Astrocyte of the cerebellum (primary cell): ENCODE measurements around the gene KNOP1.
A peak's percentile ranks its signal among the peaks of the same experiment; 100 is the strongest.

Experiments
- DNase-seq: peaks from one replicate; pipeline ENCODE4 v3.0.0-alpha.2; 2011; ENCODE audit warnings: low read depth
- H3K4me3 ChIP-seq: 2 replicates; pipeline ENCODE4 v1.5.1; 2011; ENCODE audit warnings: mild to moderate bottlenecking, low read depth, low read length, moderate library complexity
- in situ Hi-C: cut with HindIII; loops from 2 replicates; pipeline ENCODE4 v1.10.0; 2017; ENCODE audit warnings: low sequenced_read_pairs
- TF ChIP-seq, protein P1 (sequence below): IDR thresholded peaks from 2 replicates; pipeline ENCODE4 v1.5.1; 2012; ENCODE audit warnings: low read length, low read depth, moderate library complexity, mild to moderate bottlenecking; ENCODE audit errors: missing control alignments

The KNOP1 gene

DNA sequence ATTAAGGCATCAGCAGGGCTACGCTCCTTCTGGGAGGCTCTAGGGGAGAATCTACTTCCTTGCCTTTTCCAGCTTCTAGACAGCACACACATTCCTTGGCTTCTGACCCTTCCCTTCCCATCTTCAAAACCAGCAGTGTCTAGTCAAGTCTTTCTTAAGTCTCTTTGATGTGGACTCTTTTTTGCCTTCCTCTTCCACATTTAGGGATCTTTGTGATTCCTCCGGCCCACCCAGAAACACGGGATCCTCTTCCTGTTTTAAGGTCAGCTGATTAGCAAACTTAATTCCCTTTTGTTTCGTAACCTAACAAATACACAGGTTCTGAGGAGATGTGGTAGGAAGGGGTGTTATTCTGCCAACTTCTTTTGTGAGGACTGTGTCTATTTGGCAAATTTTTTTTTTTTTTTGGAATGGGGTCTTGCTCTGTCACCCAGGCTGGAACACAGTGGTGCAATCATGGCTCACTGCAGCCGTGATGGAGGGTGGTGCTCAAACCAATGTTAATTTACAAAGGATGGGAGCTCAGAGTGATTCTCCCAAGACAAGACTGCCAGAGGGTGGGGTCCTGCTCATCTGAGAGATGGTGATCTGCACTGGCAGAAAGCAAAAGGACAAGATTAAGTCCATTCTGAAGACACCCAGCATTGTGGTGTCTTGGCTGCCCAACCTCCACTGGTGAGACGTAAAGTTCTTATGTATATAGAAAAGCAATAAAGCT is 14.7 kb downstream of the KNOP1 start:
- in situ Hi-C loops, result no loop called here
- TF ChIP-seq, protein P1, sequence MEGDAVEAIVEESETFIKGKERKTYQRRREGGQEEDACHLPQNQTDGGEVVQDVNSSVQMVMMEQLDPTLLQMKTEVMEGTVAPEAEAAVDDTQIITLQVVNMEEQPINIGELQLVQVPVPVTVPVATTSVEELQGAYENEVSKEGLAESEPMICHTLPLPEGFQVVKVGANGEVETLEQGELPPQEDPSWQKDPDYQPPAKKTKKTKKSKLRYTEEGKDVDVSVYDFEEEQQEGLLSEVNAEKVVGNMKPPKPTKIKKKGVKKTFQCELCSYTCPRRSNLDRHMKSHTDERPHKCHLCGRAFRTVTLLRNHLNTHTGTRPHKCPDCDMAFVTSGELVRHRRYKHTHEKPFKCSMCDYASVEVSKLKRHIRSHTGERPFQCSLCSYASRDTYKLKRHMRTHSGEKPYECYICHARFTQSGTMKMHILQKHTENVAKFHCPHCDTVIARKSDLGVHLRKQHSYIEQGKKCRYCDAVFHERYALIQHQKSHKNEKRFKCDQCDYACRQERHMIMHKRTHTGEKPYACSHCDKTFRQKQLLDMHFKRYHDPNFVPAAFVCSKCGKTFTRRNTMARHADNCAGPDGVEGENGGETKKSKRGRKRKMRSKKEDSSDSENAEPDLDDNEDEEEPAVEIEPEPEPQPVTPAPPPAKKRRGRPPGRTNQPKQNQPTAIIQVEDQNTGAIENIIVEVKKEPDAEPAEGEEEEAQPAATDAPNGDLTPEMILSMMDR, result no peak
- no peak for DNase-seq
- no peak overlapping the region for H3K4me3 ChIP-seq

DNA sequence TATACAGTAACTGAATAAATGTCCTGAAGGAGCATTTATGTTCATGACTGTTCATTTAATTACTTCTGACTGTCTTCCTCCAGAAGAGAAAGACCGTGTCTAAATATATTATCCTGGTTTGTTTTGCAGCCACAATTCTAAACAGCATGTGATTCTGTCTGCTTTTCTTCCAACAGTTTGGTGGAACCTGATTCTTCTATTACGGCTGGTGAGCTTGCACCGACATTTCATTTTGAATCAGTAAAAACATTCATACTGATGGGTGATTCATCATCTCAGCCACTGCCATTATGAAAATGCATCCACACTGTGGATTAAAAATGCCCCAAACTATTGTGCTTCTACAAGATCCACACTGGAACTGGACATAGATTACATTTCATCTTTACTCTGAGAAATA is 16.9 kb downstream of the KNOP1 start:
- DNase-seq, result peak; percentile 43
- no peak overlapping the region for H3K4me3 ChIP-seq
- TF ChIP-seq, protein P1, result no peak
- in situ Hi-C loops, result no loop called here

DNA sequence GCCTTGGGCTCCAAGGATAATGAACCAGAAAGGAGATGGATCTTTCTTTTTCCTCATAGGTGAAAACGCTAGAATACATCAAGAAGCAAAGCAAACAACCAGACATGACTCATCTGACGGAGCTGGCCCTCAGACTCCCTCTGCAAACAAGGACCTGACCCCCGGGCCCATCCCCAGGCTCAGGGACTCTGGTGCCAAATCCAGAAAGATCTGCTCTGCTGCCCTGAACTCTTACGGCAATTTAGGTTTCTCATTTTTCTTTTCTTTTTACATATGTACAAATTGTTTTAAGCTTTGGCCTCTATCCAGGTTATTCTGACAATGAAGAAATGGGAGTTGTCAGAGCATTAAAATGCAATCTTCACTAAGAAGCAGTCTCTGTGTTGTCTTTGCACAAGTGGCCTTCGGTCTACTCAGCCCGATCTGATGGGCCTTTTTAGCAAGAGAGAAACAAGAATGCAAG is 17.7 kb downstream of the KNOP1 start:
- DNase-seq, result peak; percentile 34
- no peak overlapping the region for H3K4me3 ChIP-seq
- TF ChIP-seq, protein P1, result no peak
- in situ Hi-C loops, result no loop called here

DNA sequence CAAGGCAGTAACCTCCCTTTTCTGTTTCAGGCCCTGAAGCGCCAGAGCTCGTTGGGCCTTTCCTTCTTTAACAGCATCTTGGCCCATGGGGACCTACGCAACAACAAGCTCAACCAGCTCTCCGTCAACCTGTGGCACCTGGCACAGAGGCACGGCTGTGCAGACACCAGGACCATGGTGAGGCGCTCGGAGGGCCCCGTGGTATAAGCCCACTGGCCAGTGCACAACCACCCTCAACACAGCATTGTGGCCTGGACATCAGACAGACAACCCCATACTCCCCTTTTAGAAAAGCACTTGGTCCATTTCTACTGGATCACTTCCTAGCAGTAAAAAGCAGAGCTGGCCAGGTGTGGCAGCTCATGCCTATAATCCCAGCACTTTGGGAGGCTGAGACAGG is 18.6 kb downstream of the KNOP1 start:
- no peak for DNase-seq
- in situ Hi-C loops, result no loop called here
- H3K4me3 ChIP-seq, result no peak overlapping the region
- TF ChIP-seq, protein P1, result no peak

DNA sequence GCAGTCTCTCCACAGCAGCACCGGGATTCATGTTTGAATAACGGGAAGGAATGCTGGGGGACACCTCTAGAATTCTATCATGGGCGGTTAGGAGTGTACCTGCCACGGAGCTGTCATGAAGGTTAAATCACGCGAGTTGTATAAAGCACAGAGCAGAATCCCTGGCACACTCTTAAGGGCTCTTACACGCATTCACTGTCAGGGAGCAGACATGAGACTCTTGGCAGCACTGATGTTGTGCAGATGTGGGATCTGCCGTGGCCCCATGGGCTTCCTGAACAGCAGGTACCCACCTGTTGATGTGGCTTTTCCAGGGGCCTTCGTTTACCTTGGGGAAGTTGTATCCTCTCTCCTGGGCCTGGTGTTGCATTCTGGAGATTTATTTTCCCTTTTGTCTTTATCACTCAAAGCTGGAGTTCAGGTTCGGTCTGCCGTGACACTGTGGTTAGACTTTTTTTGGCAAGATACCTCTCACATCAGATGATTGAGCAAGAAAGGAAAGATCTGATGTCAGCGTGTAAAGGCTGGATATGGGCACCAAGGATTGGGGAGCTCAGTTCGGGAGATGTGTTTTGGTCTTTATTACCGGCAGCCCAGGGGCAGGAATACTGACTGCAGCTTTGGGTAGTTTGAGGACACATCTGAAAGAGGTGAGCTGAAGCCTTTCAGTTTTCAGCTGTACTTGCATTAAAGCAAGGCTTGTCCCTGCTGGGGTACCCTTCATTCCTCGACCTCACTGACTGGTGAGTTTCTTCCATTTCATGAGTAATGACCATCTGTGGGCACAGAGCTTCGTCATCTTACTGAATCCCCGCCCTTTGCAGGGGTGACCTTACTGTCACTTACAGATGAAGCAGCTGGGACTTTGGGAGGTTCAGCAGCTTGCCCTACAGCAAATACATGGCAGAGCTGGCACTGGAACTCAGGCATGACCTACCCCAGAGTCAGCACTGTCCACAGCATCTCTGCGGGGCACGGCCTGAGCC is 19.3 kb downstream of the KNOP1 start:
- DNase-seq, result peak; percentile 29
- H3K4me3 ChIP-seq, result no peak overlapping the region
- TF ChIP-seq, protein P1, result no peak
- in situ Hi-C loops, result no loop called here

DNA sequence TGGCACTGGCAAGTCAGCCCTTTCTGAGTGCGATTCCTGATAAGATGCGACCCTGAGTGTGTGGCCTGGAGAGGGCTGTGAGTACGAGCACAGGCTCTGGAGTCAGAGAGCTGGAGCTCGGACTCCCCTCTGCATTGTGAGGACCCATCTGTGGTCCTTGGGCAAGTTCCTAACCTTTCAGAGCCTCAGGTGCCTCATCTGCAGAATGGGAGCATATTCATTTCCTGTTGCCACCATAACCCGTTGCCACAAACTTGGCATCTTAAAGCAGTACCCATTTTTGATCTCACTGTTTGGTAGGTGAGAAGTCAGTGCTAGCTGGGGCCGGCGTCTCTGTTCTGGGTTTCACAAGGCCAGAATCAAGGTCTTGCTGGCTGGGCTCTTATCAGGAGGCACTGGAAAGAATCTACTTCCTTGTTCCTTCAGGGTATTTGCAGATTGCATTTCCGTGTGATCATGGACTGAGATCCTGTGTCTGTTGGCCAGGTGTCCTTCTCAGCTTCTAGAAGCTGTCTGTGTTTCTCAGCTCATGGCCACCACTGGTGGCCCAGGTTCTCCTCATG is 20.2 kb downstream of the KNOP1 start:
- H3K4me3 ChIP-seq, result no peak overlapping the region
- DNase-seq, result no peak
- in situ Hi-C loops, result no loop called here
- TF ChIP-seq, protein P1, result no peak
